K562 (cell line): ENCODE data around the gene PXK. TPM values are rescaled to one million over a fixed set of nuclear protein-coding genes. Genes with fewer than 3 reads are reported as not detected.

Experiments used
- AFF4 ChIP-seq: sonication (generic); formaldehyde crosslinking; IDR thresholded peaks from 2 replicates; pipeline ENCODE4 v1.8.0; 2023; ENCODE audit warnings: mild to moderate bottlenecking, missing genetic modification reagents
- ATF1 ChIP-seq, 2 experiments: fragments of 450-650 bp in 1 of 2; IDR thresholded peaks; 2 replicates each; pipeline ENCODE4 v1.6.1; 2016; ENCODE audit warnings: missing compliant biosample characterization in 1 of 2, missing genetic modification characterization in 1 of 2
- ATF6 ChIP-seq: sonication (generic); formaldehyde crosslinking; IDR thresholded peaks from 2 replicates; pipeline ENCODE4 v1.4.0; 2020; ENCODE audit warnings: mild to moderate bottlenecking, missing genetic modification reagents
- GTF2E2 ChIP-seq: fragments of 200-800 bp; sonication (Bioruptor generic); IDR thresholded peaks from 2 replicates; pipeline ENCODE4 v1.6.1; 2016; ENCODE audit warnings: missing genetic modification characterization, missing compliant biosample characterization
- MAFG ChIP-seq: fragments of 450-650 bp; conservative IDR thresholded peaks from 2 replicates; pipeline ENCODE4 v1.6.1; 2016; ENCODE audit warnings: missing genetic modification characterization, missing compliant biosample characterization
- MEIS2 ChIP-seq: fragments of 450-650 bp; IDR thresholded peaks from 2 replicates; pipeline ENCODE4 v1.6.1; 2014; ENCODE audit warnings: mild to moderate bottlenecking; ENCODE audit not compliant: partially characterized antibody
- MNT ChIP-seq, 2 experiments: fragments of 450-650 bp; conservative IDR thresholded peaks; 2 replicates each; pipeline ENCODE4 v1.6.1; 2017; ENCODE audit warnings: mild to moderate bottlenecking in 2 of 2, moderate library complexity in 2 of 2
- MTF1 ChIP-seq: fragments of 250-450 bp; sonication (Bioruptor Pico); IDR thresholded peaks from 2 replicates; pipeline ENCODE4 v1.9.0; 2021; ENCODE audit warnings: moderate library complexity, mild to moderate bottlenecking, inconsistent platforms, borderline replicate concordance
- NBN ChIP-seq: fragments of 450-650 bp; IDR thresholded peaks from 2 replicates; pipeline ENCODE4 v1.6.1; 2016; ENCODE audit warnings: low read depth, mild to moderate bottlenecking
- NONO ChIP-seq, 2 experiments: fragments of 200-400 bp in 1 of 2; fragments of 450-650 bp in 1 of 2; formaldehyde crosslinking in 1 of 2; IDR thresholded peaks; 2 replicates each; pipeline ENCODE4 v1.6.1; 2017; ENCODE audit warnings: low read depth in 2 of 2, mild to moderate bottlenecking in 2 of 2, moderate library complexity in 2 of 2, low read length in 1 of 2
- RUNX1 ChIP-seq: sonication (generic); IDR thresholded peaks from 2 replicates; pipeline ENCODE4 v1.6.1; 2016; ENCODE audit warnings: antibody characterized with exemption, low read depth
- SNIP1 ChIP-seq: fragments of 450-650 bp; IDR thresholded peaks from 2 replicates; pipeline ENCODE4 v1.7.1; 2017; ENCODE audit warnings: low read depth, mild to moderate bottlenecking
- TGIF2 ChIP-seq: sonication (generic); formaldehyde crosslinking; IDR thresholded peaks from 2 replicates; pipeline ENCODE4 v1.8.1; 2022; ENCODE audit warnings: mild to moderate bottlenecking, missing genetic modification reagents, moderate library complexity
- YBX1 ChIP-seq: fragments of 450-650 bp; IDR thresholded peaks from 2 replicates; pipeline ENCODE4 v1.7.1; 2016; ENCODE audit warnings: mild to moderate bottlenecking
- ZBTB26 ChIP-seq: fragments of 450-650 bp; formaldehyde crosslinking; IDR thresholded peaks from 2 replicates; pipeline ENCODE4 v1.4.0; 2022; ENCODE audit warnings: missing genetic modification characterization
- ZKSCAN1 ChIP-seq: fragments of 150-350 bp; IDR thresholded peaks from 2 replicates; pipeline ENCODE4 v1.6.1; 2016; ENCODE audit warnings: low read depth, low read length
- polyA plus RNA-seq, 8 experiments: library from polyadenylated mRNA; depleted of rRNA in 4 of 8; stranded (reverse) in 5 of 8; unstranded in 3 of 8; fragments of >200 nt; fragmentation: Nextera tagmentation in 2 of 8; fragmentation: Illumina TruSeq in 1 of 8; extraction: Ambion mirVana in 2 of 8; extraction: Trizol in 1 of 8; gene quantifications; 2 replicates each; pipeline versions ENCODE4 v1.2.1 to v1.2.3, GENCODE V29; 2011 to 2014; ENCODE audit warnings: inconsistent platforms in 1 of 8, missing spikeins in 1 of 8
- total RNA-seq, 7 experiments: library from RNA; depleted of rRNA in 6 of 7; stranded (reverse); fragments of >200 nt in 6 of 7; fragmentation: Illumina TruSeq in 2 of 7; extraction: Trizol in 2 of 7; gene quantifications; 2 replicates each; pipeline versions ENCODE4 v1.2.1 to v1.2.3, GENCODE V29; 2011 to 2021; ENCODE audit warnings: low replicate concordance in 1 of 7

Gene PXK
- total and polyA plus RNA-seq, 9 of the 15 experiments (the other 6 are each of a cell fraction or from before 2014, with no cell fraction given) = 3.3 to 19.9 (median 11.3) TPM

GRCh38 chr3:58305882-58306711, 26.6 kb upstream of the PXK start, which contains the start of the genes HTD2 and RPP14 (continued):
- TF ChIP-seq MAFG = 0 out of 2 replicates have a peak, but pooled peaks have one; percentile 5
- peak; percentile 87 for TF ChIP-seq ATF1 (CRISPR knock-in tag; IDR thresholded peaks at IDR 0.05)
- TF ChIP-seq ATF1 (tag; IDR thresholded peaks at IDR 0.05) = peak; percentile 99
- peak; percentile 77 to 85 for TF ChIP-seq MNT (conservative IDR thresholded peaks at IDR 0.05)
- TF ChIP-seq MEIS2 = peak; percentile 80
- no peak for TF ChIP-seq ZBTB26 (CRISPR knock-in tag)
- no peak for TF ChIP-seq SNIP1
- TF ChIP-seq AFF4 (CRISPR knock-in tag) = no peak
- TF ChIP-seq ATF6 (CRISPR knock-in tag) = 0 out of 2 replicates have a peak, but pooled peaks have one; percentile 48
- TF ChIP-seq ZKSCAN1 = peak; percentile 16; the same call in 1 of the 2 replicates
- 0 out of 4 replicates have a peak, but pooled peaks of 1 of the 2 experiments have one; percentile 18 for TF ChIP-seq NONO (IDR thresholded peaks at IDR 0.05; ENCODE audit: low read depth in 2 of 2, low read length in 1 of 2)
- TF ChIP-seq RUNX1 = no peak
- no peak for TF ChIP-seq MTF1 (CRISPR knock-in tag)
- no peak for TF ChIP-seq YBX1
- no peak for TF ChIP-seq GTF2E2
- TF ChIP-seq TGIF2 = no peak
- peak; percentile 97 for TF ChIP-seq NBN
